ENCODE measurements around the gene PARD6B.

The PARD6B gene

GRCh38 chr20:50727792-50728485 is 3.4 kb upstream of the PARD6B start:
- Histone ChIP-seq H3K4me3 (ENCODE audit: low read length, poor library complexity, severe bottlenecking) (no peak overlapping the region), H3K9me3 (ENCODE audit: insufficient read depth, low read depth, low read length) (no peaks in the 10 kb centered on the region), H3K79me2 (ENCODE audit: insufficient read depth, low read length) (peaks cover 13% of the 10 kb centered on the region; the same call in 1 of the 2 replicates), H4K20me1 (ENCODE audit: insufficient read depth, low read length, poor library complexity, severe bottlenecking) (peaks cover 6% of the 10 kb centered on the region), H3K9ac (ENCODE audit: low read depth, low read length, poor library complexity, severe bottlenecking) (no peak overlapping the region), H3F3A (ENCODE audit: low read depth) (no peaks in the 10 kb centered on the region), H3K27me3 (ENCODE audit: insufficient read depth, low read length, poor library complexity, severe bottlenecking) (no peaks in the 10 kb centered on the region), H2AFZ (ENCODE audit: low read length) (no peak overlapping the region), H3K4me2 (ENCODE audit: low read depth, low read length, poor library complexity, severe bottlenecking) (no peak overlapping the region), H3K9me2 (replicated peaks; ENCODE audit: low read depth, low read length) (no peaks in the 10 kb centered on the region), H3K4me1 (ENCODE audit: insufficient read depth, low read length, poor library complexity, severe bottlenecking) (peaks cover 15% of the 10 kb centered on the region), H3K36me3 (ENCODE audit: insufficient read depth, low read length) (no peaks in the 10 kb centered on the region)
- TF ChIP-seq EZH2phosphoT487 (IDR thresholded peaks at IDR 0.05; ENCODE audit: borderline replicate concordance) = no peak
- no peak for TF ChIP-seq CTCF (conservative IDR thresholded peaks at IDR 0.05; ENCODE audit: low read length)

DNA sequence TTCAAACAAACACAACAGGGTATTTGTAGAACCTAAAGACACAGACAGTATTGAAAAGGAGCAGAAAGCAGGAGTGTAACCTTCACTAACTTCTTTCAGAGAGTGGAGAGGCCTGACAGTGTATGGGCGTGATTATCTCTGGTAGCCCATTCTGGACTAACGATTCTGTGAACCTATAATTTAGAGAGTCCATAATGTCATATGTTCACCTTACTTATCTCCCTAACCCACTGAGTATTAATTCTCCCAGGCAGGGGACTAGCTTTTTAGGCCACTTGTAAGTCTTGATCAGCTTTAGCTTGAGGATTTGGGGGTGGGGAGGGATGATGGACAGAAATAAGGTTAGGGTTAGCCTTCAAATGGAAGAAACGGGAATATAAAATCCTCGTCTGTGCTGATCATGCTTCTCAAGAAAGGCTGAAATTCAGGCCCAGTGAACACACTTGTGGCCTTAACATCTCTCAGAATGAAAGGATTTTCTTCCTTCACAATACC is 2.8 kb upstream of the PARD6B start:
- Histone ChIP-seq H3F3A (ENCODE audit: low read depth) (no peaks in the 10 kb centered on the region), H3K9me3 (ENCODE audit: insufficient read depth, low read depth, low read length) (no peaks in the 10 kb centered on the region), H3K4me3 (ENCODE audit: low read length, poor library complexity, severe bottlenecking) (no peak overlapping the region), H2AFZ (ENCODE audit: low read length) (no peak overlapping the region), H3K9ac (ENCODE audit: low read depth, low read length, poor library complexity, severe bottlenecking) (no peak overlapping the region), H3K4me2 (ENCODE audit: low read depth, low read length, poor library complexity, severe bottlenecking) (no peak overlapping the region), H3K36me3 (ENCODE audit: insufficient read depth, low read length) (no peaks in the 10 kb centered on the region), H3K9me2 (replicated peaks; ENCODE audit: low read depth, low read length) (no peaks in the 10 kb centered on the region), H3K4me1 (ENCODE audit: insufficient read depth, low read length, poor library complexity, severe bottlenecking) (peaks cover 18% of the 10 kb centered on the region), H3K79me2 (ENCODE audit: insufficient read depth, low read length) (peaks cover 14% of the 10 kb centered on the region; the same call in 1 of the 2 replicates), H3K27me3 (ENCODE audit: insufficient read depth, low read length, poor library complexity, severe bottlenecking) (no peaks in the 10 kb centered on the region), H4K20me1 (ENCODE audit: insufficient read depth, low read length, poor library complexity, severe bottlenecking) (peaks cover 6% of the 10 kb centered on the region)
- TF ChIP-seq CTCF (conservative IDR thresholded peaks at IDR 0.05; ENCODE audit: low read length) (no peak), EZH2phosphoT487 (IDR thresholded peaks at IDR 0.05; ENCODE audit: borderline replicate concordance) (no peak)

DNA sequence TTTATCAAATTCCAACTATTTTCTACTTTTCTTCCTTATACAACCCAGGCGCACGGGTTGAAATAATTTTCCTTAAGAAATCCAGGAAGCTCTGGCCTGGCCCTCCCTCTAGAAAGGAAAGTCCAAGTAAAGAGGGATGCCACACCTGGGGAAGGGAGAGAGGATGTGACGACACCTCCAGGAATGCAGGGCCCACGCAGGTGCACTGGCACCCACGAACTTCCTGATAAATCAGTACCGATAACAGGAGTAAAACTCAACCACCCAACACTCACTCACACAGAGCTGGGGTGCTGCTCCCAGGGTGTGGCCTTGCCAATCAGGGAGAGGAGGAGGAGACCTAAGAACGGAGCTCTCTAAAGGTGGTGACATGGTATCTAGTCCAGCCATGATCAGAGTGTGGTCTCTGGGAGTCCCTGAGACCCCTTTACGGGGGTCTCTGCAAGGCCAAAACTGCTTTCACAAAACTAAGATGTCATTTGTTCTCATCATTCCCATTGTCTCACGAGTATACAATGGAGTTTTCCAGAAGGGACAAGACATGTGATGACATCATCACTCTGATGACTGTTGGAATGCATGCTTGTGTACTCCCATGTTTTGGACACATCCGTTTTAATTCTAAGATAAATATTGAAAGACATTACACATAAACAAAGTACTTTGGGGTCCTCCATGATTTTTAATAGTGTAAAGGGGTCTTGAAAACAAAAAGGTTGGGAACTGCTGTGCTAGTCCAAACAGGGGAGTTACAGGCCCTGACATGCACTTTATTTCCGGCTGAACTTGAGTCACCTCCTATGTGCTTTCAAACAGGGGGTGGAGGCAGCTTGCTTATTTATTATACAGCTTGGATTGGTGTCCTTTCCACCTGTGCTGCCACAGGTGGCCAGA is 2.2 kb upstream of the PARD6B start:
- Histone ChIP-seq H3F3A (ENCODE audit: low read depth) (no peaks in the 10 kb centered on the region), H4K20me1 (ENCODE audit: insufficient read depth, low read length, poor library complexity, severe bottlenecking) (peaks cover 6% of the 10 kb centered on the region), H3K79me2 (ENCODE audit: insufficient read depth, low read length) (peaks cover 14% of the 10 kb centered on the region; the same call in 1 of the 2 replicates), H3K4me1 (ENCODE audit: insufficient read depth, low read length, poor library complexity, severe bottlenecking) (peaks cover 20% of the 10 kb centered on the region), H3K9me3 (ENCODE audit: insufficient read depth, low read depth, low read length) (no peaks in the 10 kb centered on the region), H3K27me3 (ENCODE audit: insufficient read depth, low read length, poor library complexity, severe bottlenecking) (no peaks in the 10 kb centered on the region), H3K4me3 (ENCODE audit: low read length, poor library complexity, severe bottlenecking) (no peak overlapping the region), H3K4me2 (ENCODE audit: low read depth, low read length, poor library complexity, severe bottlenecking) (no peak overlapping the region), H3K9me2 (replicated peaks; ENCODE audit: low read depth, low read length) (no peaks in the 10 kb centered on the region), H2AFZ (ENCODE audit: low read length) (no peak overlapping the region), H3K36me3 (ENCODE audit: insufficient read depth, low read length) (no peaks in the 10 kb centered on the region), H3K9ac (ENCODE audit: low read depth, low read length, poor library complexity, severe bottlenecking) (no peak overlapping the region)
- TF ChIP-seq EZH2phosphoT487 (IDR thresholded peaks at IDR 0.05; ENCODE audit: borderline replicate concordance) (no peak), CTCF (conservative IDR thresholded peaks at IDR 0.05; ENCODE audit: low read length) (no peak)

Data from Loucy (cell line).